ENCODE data around the gene CBX4. TPM values are rescaled to one million over a fixed set of nuclear protein-coding genes. Genes with fewer than 3 reads are reported as not detected.

The CBX4 gene
- total and polyA plus RNA-seq, 2 of the 13 experiments (the other 11 are each of a cell fraction or from before 2014, with no cell fraction given), result 25.8 to 50.8 TPM

GRCh38 chr17:79803421-79803996 is 35.7 kb downstream of the CBX4 start (continued):
- TF ChIP-seq ZNF160 (CRISPR knock-in tag; IDR thresholded peaks at IDR 0.05) (no peak), ZNF775 (CRISPR knock-in tag; IDR thresholded peaks at IDR 0.05; ENCODE audit: borderline replicate concordance) (no peak), ZNF292 (CRISPR knock-in tag; IDR thresholded peaks at IDR 0.05; ENCODE audit: borderline replicate concordance, low read depth) (0 out of 2 replicates have a peak, but pooled peaks have one; percentile 2), PAF1 (CRISPR knock-in tag; IDR thresholded peaks at IDR 0.05) (no peak), ZFP36L1 (CRISPR knock-in tag; IDR thresholded peaks at IDR 0.05) (no peak), EHMT2 (IDR thresholded peaks at IDR 0.05; ENCODE audit: borderline replicate concordance, low read depth, low read length) (no peak), ZNF841 (CRISPR knock-in tag; IDR thresholded peaks at IDR 0.05; ENCODE audit: borderline replicate concordance) (no peak), PCBP1 (IDR thresholded peaks at IDR 0.05; ENCODE audit: borderline replicate concordance, low read depth, low read length) (no peak), ZNF225 (CRISPR knock-in tag; IDR thresholded peaks at IDR 0.05) (no peak), SOX13 (IDR thresholded peaks at IDR 0.05) (no peak), SOX13 (CRISPR knock-in tag; conservative IDR thresholded peaks at IDR 0.05 in 1 of 2, IDR thresholded peaks at IDR 0.05 in 1 of 2) (no peak), ZNF431 (CRISPR knock-in tag; IDR thresholded peaks at IDR 0.05; ENCODE audit: borderline replicate concordance, low read depth) (no peak), ZNF441 (CRISPR knock-in tag; IDR thresholded peaks at IDR 0.05; ENCODE audit: borderline replicate concordance) (no peak), TCF7L2 (IDR thresholded peaks at IDR 0.05; ENCODE audit: low read depth, low read length) (no peak)
- TF ChIP-seq, protein P1, sequence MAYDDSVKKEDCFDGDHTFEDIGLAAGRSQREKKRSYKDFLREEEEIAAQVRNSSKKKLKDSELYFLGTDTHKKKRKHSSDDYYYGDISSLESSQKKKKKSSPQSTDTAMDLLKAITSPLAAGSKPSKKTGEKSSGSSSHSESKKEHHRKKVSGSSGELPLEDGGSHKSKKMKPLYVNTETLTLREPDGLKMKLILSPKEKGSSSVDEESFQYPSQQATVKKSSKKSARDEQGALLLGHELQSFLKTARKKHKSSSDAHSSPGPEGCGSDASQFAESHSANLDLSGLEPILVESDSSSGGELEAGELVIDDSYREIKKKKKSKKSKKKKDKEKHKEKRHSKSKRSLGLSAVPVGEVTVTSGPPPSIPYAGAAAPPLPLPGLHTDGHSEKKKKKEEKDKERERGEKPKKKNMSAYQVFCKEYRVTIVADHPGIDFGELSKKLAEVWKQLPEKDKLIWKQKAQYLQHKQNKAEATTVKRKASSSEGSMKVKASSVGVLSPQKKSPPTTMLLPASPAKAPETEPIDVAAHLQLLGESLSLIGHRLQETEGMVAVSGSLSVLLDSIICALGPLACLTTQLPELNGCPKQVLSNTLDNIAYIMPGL (CRISPR knock-in tag; IDR thresholded peaks at IDR 0.05; ENCODE audit: borderline replicate concordance in 1 of 2, low read depth in 1 of 2), result no peak
- TF ChIP-seq, protein P2, sequence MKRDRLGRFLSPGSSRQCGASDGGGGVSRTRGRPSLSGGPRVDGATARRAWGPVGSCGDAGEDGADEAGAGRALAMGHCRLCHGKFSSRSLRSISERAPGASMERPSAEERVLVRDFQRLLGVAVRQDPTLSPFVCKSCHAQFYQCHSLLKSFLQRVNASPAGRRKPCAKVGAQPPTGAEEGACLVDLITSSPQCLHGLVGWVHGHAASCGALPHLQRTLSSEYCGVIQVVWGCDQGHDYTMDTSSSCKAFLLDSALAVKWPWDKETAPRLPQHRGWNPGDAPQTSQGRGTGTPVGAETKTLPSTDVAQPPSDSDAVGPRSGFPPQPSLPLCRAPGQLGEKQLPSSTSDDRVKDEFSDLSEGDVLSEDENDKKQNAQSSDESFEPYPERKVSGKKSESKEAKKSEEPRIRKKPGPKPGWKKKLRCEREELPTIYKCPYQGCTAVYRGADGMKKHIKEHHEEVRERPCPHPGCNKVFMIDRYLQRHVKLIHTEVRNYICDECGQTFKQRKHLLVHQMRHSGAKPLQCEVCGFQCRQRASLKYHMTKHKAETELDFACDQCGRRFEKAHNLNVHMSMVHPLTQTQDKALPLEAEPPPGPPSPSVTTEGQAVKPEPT (CRISPR knock-in tag; IDR thresholded peaks at IDR 0.05; ENCODE audit: low read depth), result no peak
- TF ChIP-seq, protein P3, sequence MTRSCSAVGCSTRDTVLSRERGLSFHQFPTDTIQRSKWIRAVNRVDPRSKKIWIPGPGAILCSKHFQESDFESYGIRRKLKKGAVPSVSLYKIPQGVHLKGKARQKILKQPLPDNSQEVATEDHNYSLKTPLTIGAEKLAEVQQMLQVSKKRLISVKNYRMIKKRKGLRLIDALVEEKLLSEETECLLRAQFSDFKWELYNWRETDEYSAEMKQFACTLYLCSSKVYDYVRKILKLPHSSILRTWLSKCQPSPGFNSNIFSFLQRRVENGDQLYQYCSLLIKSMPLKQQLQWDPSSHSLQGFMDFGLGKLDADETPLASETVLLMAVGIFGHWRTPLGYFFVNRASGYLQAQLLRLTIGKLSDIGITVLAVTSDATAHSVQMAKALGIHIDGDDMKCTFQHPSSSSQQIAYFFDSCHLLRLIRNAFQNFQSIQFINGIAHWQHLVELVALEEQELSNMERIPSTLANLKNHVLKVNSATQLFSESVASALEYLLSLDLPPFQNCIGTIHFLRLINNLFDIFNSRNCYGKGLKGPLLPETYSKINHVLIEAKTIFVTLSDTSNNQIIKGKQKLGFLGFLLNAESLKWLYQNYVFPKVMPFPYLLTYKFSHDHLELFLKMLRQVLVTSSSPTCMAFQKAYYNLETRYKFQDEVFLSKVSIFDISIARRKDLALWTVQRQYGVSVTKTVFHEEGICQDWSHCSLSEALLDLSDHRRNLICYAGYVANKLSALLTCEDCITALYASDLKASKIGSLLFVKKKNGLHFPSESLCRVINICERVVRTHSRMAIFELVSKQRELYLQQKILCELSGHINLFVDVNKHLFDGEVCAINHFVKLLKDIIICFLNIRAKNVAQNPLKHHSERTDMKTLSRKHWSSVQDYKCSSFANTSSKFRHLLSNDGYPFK (CRISPR knock-in tag; IDR thresholded peaks at IDR 0.05; ENCODE audit: borderline replicate concordance), result peak; percentile 15
- TF ChIP-seq, protein P4, sequence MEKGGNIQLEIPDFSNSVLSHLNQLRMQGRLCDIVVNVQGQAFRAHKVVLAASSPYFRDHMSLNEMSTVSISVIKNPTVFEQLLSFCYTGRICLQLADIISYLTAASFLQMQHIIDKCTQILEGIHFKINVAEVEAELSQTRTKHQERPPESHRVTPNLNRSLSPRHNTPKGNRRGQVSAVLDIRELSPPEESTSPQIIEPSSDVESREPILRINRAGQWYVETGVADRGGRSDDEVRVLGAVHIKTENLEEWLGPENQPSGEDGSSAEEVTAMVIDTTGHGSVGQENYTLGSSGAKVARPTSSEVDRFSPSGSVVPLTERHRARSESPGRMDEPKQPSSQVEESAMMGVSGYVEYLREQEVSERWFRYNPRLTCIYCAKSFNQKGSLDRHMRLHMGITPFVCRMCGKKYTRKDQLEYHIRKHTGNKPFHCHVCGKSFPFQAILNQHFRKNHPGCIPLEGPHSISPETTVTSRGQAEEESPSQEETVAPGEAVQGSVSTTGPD (CRISPR knock-in tag; IDR thresholded peaks at IDR 0.05), result no peak
